ENCODE results near the gene SSRP1. TPM values are rescaled to one million over a fixed set of nuclear protein-coding genes. Genes with fewer than 3 reads are reported as not detected.

SSRP1 gene
- total and polyA plus RNA-seq, 2 experiments from 2014 or later = 205 to 216 TPM

- peak; percentile 45 for DNase-seq (ENCODE audit: low spot score)
- H3K4me3 Mint-ChIP-seq = no peak overlapping the region
Measured at GRCh38 chr11:57288771-57289579, 46.7 kb downstream of the SSRP1 start.

More at GRCh38 chr11:57288771-57289579, 46.7 kb downstream of the SSRP1 start:
- no peaks in the 10 kb centered on the region for H4K20me1 ChIP-seq (replicated peaks; ENCODE audit: insufficient read depth)
- H3K4me3 ChIP-seq = no peak overlapping the region
- H3K27me3 ChIP-seq (ENCODE audit: insufficient read depth) = no peaks in the 10 kb centered on the region
- peak overlapping the region; percentile 53 for H3K4me2 ChIP-seq
- Mint-ChIP-seq H3K27me3 (ENCODE audit: insufficient read depth, low read depth, poor library complexity) (peaks cover 6% of the 10 kb centered on the region), H3K27ac (no peak overlapping the region), H3K36me3 (ENCODE audit: low read depth) (no peaks in the 10 kb centered on the region; the same call in 1 of the 3 replicates), H3K4me1 (peaks cover 28% of the 10 kb centered on the region), H3K9me3 (no peaks in the 10 kb centered on the region)
- H3K36me3 ChIP-seq (ENCODE audit: insufficient read depth) = no peaks in the 10 kb centered on the region
- peak; percentile 74 for ATAC-seq
- H3F3A ChIP-seq (replicated peaks; ENCODE audit: low read depth) = no peaks in the 10 kb centered on the region
- no peaks in the 10 kb centered on the region for H3K79me2 ChIP-seq (replicated peaks; ENCODE audit: insufficient read depth)
- H3K9me2 ChIP-seq (ENCODE audit: insufficient read depth) = peaks cover 13% of the 10 kb centered on the region; the same call in 1 of the 2 replicates
- H3K4me1 ChIP-seq (ENCODE audit: insufficient read depth) = peaks cover 13% of the 10 kb centered on the region
- no peak overlapping the region for H3K27ac ChIP-seq (ENCODE audit: low read depth)
- TF ChIP-seq NANOG (IDR thresholded peaks at IDR 0.05; ENCODE audit: borderline replicate concordance) (no peak), ZNF114 (CRISPR knock-in tag; IDR thresholded peaks at IDR 0.05) (no peak), CTCF (conservative IDR thresholded peaks at IDR 0.05; ENCODE audit: low read depth in 2 of 2) (no peak), ZNF462 (CRISPR knock-in tag; IDR thresholded peaks at IDR 0.05) (no peak), POLR2AphosphoS5 (IDR thresholded peaks at IDR 0.05; ENCODE audit: low read depth) (no peak), REST (IDR thresholded peaks at IDR 0.05; ENCODE audit: unreplicated experiment) (no peak), JUNB (IDR thresholded peaks at IDR 0.05; ENCODE audit: unreplicated experiment) (no peak), CREB1 (CRISPR knock-in tag; IDR thresholded peaks at IDR 0.05; ENCODE audit: low read depth) (no peak), STAT1 (IDR thresholded peaks at IDR 0.05; ENCODE audit: unreplicated experiment) (no peak), EZH2phosphoT487 (IDR thresholded peaks at IDR 0.05; ENCODE audit: unreplicated experiment) (no peak), ETS1 (IDR thresholded peaks at IDR 0.05) (no peak)
- H2AFZ ChIP-seq = peak overlapping the region; percentile 18
